Nephron (organoid): ENCODE measurements around the gene GLIS1.

Experiments
- H3K27ac Mint-ChIP-seq, 3 experiments: 2 replicates each; pipeline ENCODE4 v1.8.0; 2020; ENCODE audit warnings: mixed read lengths in 3 of 3, mild to moderate bottlenecking in 2 of 3, moderate library complexity in 1 of 3
- H3K27me3 Mint-ChIP-seq: 2 replicates; pipeline ENCODE4 v1.8.0; 2021; ENCODE audit warnings: low read depth, mild to moderate bottlenecking, moderate library complexity, mixed read lengths
- H3K36me3 Mint-ChIP-seq: 2 replicates; pipeline ENCODE4 v1.8.0; 2020; ENCODE audit warnings: low read depth, mixed read lengths
- H3K4me1 Mint-ChIP-seq: 2 replicates; pipeline ENCODE4 v1.8.0; 2020; ENCODE audit warnings: mixed read lengths
- H3K4me3 Mint-ChIP-seq, 3 experiments: 2 replicates each; pipeline ENCODE4 v1.8.0; 2020; ENCODE audit warnings: mild to moderate bottlenecking in 3 of 3, mixed read lengths in 3 of 3, moderate library complexity in 2 of 3
- H3K9me3 Mint-ChIP-seq: 2 replicates; pipeline ENCODE4 v1.8.0; 2020; ENCODE audit warnings: mixed read lengths
- CTCF ChIP-seq, 3 experiments: fragments of 200-600 bp; sonication (generic); IDR thresholded peaks; one replicate each; pipeline ENCODE4 v1.5.0; 2021; ENCODE audit warnings: antibody characterized with exemption in 3 of 3; ENCODE audit not compliant: unreplicated experiment in 3 of 3

The GLIS1 gene

GRCh38 chr1:53540604-53541262 lies 198.2 kb downstream of the GLIS1 start:
- Mint-ChIP-seq H3K4me3 (no peak overlapping the region), H3K9me3 (no peaks in the 10 kb centered on the region), H3K27me3 (peaks cover 32% of the 10 kb centered on the region), H3K36me3 (no peaks in the 10 kb centered on the region), H3K27ac (no peak overlapping the region), H3K4me1 (peaks cover 33% of the 10 kb centered on the region)
- TF ChIP-seq CTCF (IDR thresholded peaks at IDR 0.05; ENCODE audit: unreplicated experiment in 3 of 3), result no peak

GRCh38 chr1:53539711-53540603 lies 199.0 kb downstream of the GLIS1 start:
- Mint-ChIP-seq H3K4me3 (no peak overlapping the region), H3K4me1 (peaks cover 30% of the 10 kb centered on the region), H3K36me3 (no peaks in the 10 kb centered on the region)

GRCh38 chr1:53539226-53539625 lies 199.7 kb downstream of the GLIS1 start:
- Mint-ChIP-seq H3K27ac (no peak overlapping the region), H3K27me3 (peaks cover 37% of the 10 kb centered on the region), H3K36me3 (no peaks in the 10 kb centered on the region)

More at GRCh38 chr1:53539711-53540603, 199.0 kb downstream of the GLIS1 start:
- Mint-ChIP-seq H3K27ac (no peak overlapping the region), H3K9me3 (no peaks in the 10 kb centered on the region), H3K27me3 (peaks cover 36% of the 10 kb centered on the region)
- no peak for TF ChIP-seq CTCF (IDR thresholded peaks at IDR 0.05; ENCODE audit: unreplicated experiment in 3 of 3)

GRCh38 chr1:53536606-53537005 lies 202.4 kb downstream of the GLIS1 start:
- Mint-ChIP-seq H3K27ac (no peak overlapping the region), H3K4me1 (peaks cover 13% of the 10 kb centered on the region), H3K4me3 (no peak overlapping the region), H3K9me3 (no peaks in the 10 kb centered on the region), H3K36me3 (no peaks in the 10 kb centered on the region), H3K27me3 (peaks cover 42% of the 10 kb centered on the region)
- TF ChIP-seq CTCF (IDR thresholded peaks at IDR 0.05; ENCODE audit: unreplicated experiment in 3 of 3), result no peak

More at GRCh38 chr1:53539226-53539625, 199.7 kb downstream of the GLIS1 start:
- Mint-ChIP-seq H3K4me1 (peaks cover 30% of the 10 kb centered on the region), H3K4me3 (no peak overlapping the region), H3K9me3 (no peaks in the 10 kb centered on the region)
- no peak for TF ChIP-seq CTCF (IDR thresholded peaks at IDR 0.05; ENCODE audit: unreplicated experiment in 3 of 3)

GRCh38 chr1:53535846-53536245 lies 203.1 kb downstream of the GLIS1 start:
- TF ChIP-seq CTCF (IDR thresholded peaks at IDR 0.05; ENCODE audit: unreplicated experiment in 3 of 3), result no peak
- Mint-ChIP-seq H3K4me1 (peaks cover 9% of the 10 kb centered on the region), H3K36me3 (no peaks in the 10 kb centered on the region), H3K27me3 (peaks cover 42% of the 10 kb centered on the region), H3K4me3 (no peak overlapping the region), H3K9me3 (no peaks in the 10 kb centered on the region), H3K27ac (no peak overlapping the region)
